Stimulated activated CD4-positive, alpha-beta T cell treated with anti-CD3 and anti-CD28 coated beads, TNF-alpha, amount 100 ng/mL, for 4 hours (primary cell): ENCODE results near the gene PCDHGA5.
"Not testable (repeated sequence)": the region's sequence is repeated elsewhere in the genome, so short reads cannot be mapped to it uniquely, and the experiment has no call there.

ENCODE experiments used
- DNase-seq, 3 experiments: peaks; one replicate each; pipeline ENCODE4 v3.0.0-alpha.2; 2020; ENCODE audit warnings: low read depth in 3 of 3

Gene PCDHGA5

DNA sequence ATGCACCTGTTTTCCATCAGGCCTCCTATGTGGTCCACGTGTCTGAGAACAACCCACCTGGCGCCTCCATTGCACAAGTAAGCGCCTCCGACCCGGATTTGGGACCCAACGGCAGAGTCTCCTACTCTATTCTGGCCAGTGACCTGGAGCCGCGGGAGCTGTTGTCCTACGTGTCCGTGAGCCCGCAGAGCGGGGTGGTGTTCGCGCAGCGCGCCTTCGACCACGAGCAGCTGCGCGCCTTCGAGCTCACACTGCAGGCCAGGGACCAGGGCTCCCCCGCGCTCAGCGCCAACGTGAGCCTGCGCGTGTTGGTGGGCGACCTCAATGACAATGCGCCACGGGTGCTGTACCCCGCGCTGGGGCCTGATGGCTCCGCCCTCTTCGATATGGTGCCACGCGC, 12.4 kb upstream of the PCDHGA5 start:
- DNase-seq, result no peak

GRCh38 chr5:141354900-141355469, 9.0 kb upstream of the PCDHGA5 start, which contains the start of gene PCDHGA4:
TSS of gene PCDHGA4 (plus strand) at chr5:141355021. CDS start at chr5:141355108, 87 bp downstream.
- no peak for DNase-seq

- DNase-seq, result no peak
Observed at GRCh38 chr5:141355641-141356040, 8.3 kb upstream of the PCDHGA5 start.

DNA sequence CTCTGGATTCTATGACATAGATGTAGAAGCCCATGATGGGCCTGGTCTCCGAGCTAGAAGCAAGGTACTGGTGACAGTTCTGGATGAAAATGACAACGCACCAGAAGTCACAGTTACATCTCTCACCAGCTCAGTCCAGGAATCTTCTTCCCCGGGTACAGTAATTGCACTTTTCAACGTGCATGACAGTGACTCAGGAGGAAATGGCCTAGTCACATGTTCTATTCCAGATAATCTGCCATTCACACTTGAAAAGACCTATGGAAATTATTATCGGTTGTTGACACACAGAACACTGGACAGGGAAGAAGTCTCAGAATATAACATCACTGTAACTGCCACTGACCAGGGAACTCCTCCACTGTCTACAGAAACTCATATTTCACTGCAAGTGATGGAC, 7.8 kb upstream of the PCDHGA5 start:
- DNase-seq, result no peak

- DNase-seq, result no peak
Observed at GRCh38 chr5:141356950-141357349, 7.0 kb upstream of the PCDHGA5 start.

- DNase-seq, result no peak
Observed at GRCh38 chr5:141359790-141360426, 4.1 kb upstream of the PCDHGA5 start, which contains the start of gene PCDHGB2. TSS of gene PCDHGB2 (plus strand) at chr5:141359994. CDS start at chr5:141360136, 142 bp downstream.

DNA sequence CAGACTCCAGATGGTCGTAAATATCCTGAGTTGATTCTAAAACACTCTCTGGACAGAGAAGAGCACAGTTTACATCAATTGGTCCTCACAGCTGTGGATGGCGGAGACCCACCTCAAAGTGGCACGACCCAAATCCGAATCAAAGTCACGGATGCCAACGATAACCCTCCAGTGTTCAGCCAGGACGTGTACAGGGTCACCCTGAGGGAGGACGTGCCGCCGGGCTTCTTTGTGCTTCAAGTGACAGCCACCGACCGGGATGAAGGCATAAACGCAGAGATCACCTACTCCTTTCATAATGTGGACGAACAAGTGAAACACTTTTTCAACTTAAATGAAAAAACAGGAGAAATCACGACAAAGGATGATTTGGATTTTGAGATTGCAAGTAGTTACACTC, 3.3 kb upstream of the PCDHGA5 start:
- DNase-seq, result no peak

GRCh38 chr5:141362719-141363118, 1.2 kb upstream of the PCDHGA5 start:
- no peak for DNase-seq

GRCh38 chr5:141366016-141366896, 2.3 kb downstream of the PCDHGA5 start:
- no peak for DNase-seq

DNA sequence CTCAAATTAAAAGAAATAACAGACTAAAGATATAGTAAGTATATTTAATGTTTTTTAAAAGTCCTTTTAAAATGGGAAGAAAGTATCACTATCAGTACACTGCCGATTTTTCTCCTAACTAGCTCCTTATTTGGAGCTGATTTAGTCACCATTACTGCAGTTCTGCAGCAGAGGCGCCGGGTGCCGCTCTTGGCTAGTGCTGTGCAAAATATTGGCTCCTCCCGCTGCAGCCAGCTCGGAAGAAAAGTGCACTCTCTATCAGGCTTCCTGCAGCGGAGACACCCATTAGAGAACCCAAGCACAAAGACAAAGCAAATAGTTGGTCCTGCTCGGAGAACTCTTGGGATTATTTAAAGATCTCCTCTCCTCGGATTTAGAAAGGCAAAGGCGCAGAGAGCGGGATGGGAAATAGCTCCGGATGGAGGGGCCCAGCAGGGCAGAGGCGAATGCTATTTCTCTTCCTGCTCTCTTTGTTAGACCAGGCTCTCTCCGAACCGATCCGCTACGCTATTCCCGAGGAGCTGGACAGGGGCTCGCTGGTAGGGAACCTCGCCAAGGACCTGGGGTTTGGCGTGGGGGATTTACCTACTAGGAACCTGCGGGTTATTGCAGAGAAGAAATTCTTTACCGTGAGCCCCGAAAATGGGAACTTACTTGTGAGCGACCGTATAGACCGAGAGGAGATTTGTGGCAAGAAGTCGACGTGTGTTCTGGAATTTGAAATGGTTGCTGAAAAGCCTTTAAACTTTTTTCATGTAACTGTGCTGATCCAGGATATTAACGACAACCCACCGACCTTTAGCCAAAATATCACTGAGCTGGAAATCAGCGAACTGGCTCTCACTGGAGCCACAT, 6.3 kb downstream of the PCDHGA5 start, which contains the start of gene PCDHGB3:
Gene PCDHGB3, plus strand, starts transcription at position 249 of the 855 bp plus-strand sequence. Its CDS starts 153 bp downstream, at position 402.
- DNase-seq, result no peak

GRCh38 chr5:141371572-141372475, 7.9 kb downstream of the PCDHGA5 start:
- no peak for DNase-seq

- DNase-seq, result no peak
Observed at GRCh38 chr5:141373673-141374317, 9.8 kb downstream of the PCDHGA5 start, which contains the start of gene PCDHGA6. TSS of gene PCDHGA6 (plus strand) at chr5:141373891. CDS start at chr5:141374084, 193 bp downstream.

DNA sequence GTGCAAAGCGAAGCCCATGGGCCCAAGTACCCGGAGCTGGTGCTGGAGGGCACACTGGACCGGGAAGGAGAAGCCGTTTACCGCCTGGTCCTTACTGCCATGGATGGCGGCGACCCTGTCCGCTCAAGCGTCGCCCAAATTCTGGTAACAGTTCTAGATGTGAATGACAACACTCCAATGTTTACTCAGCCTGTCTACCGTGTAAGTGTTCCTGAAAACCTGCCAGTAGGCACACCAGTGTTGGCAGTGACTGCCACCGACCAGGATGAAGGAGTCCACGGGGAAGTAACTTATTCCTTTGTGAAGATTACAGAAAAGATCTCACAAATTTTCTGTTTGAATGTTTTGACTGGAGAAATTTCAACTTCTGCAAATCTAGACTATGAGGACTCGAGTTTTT, 10.7 kb downstream of the PCDHGA5 start:
- no peak for DNase-seq

- DNase-seq, result not testable (repeated sequence)
Observed at GRCh38 chr5:141375444-141376155, 11.6 kb downstream of the PCDHGA5 start.

- DNase-seq, result no peak
Observed at GRCh38 chr5:141382469-141383294, 18.7 kb downstream of the PCDHGA5 start, which contains the start of gene PCDHGA7. TSS of gene PCDHGA7 (plus strand) at chr5:141382742. CDS start at chr5:141382900, 158 bp downstream.

GRCh38 chr5:141383345-141383744, 19.4 kb downstream of the PCDHGA5 start:
- DNase-seq, result no peak

- no peak for DNase-seq
Observed at GRCh38 chr5:141384471-141385267, 20.7 kb downstream of the PCDHGA5 start.
